OCI-LY1 (cell line): ENCODE measurements around the gene FA2H.

ENCODE experiments used
- H2AFZ ChIP-seq: fragments of 200-600 bp; sonication (generic), shearing (Covaris generic); 2 replicates; pipeline ENCODE4 v1.6.0; 2014; ENCODE audit warnings: antibody characterized with exemption, mild to moderate bottlenecking, low read length
- H3F3A ChIP-seq: fragments of 200-600 bp; sonication (generic), shearing (Covaris generic); 2 replicates; pipeline ENCODE4 v1.6.0; 2014; ENCODE audit warnings: mild to moderate bottlenecking, antibody characterized with exemption, low read length, moderate library complexity; ENCODE audit not compliant: insufficient read depth
- H3K27ac ChIP-seq: fragments of 200-600 bp; sonication (generic); 2 replicates; pipeline ENCODE4 v1.5.1; 2014; ENCODE audit warnings: low read length, mixed run types, mild to moderate bottlenecking, low read depth; ENCODE audit not compliant: poor library complexity, severe bottlenecking
- H3K27me3 ChIP-seq: fragments of 200-600 bp; sonication (generic); 2 replicates; pipeline ENCODE4 v1.6.0; 2014; ENCODE audit warnings: antibody characterized with exemption, mild to moderate bottlenecking, low read length, moderate library complexity; ENCODE audit not compliant: insufficient read depth
- H3K36me3 ChIP-seq: fragments of 200-600 bp; sonication (generic); 2 replicates; pipeline ENCODE4 v1.6.1; 2014; ENCODE audit warnings: mild to moderate bottlenecking, antibody characterized with exemption, low read length, moderate library complexity, mixed read lengths; ENCODE audit not compliant: insufficient read depth
- H3K4me1 ChIP-seq: fragments of 200-600 bp; sonication (generic); 2 replicates; pipeline ENCODE4 v1.5.1; 2014; ENCODE audit warnings: mild to moderate bottlenecking, low read length, moderate library complexity; ENCODE audit not compliant: insufficient read depth, severe bottlenecking
- H3K4me2 ChIP-seq: fragments of 200-600 bp; sonication (generic), shearing (Covaris generic); 2 replicates; pipeline ENCODE4 v1.6.1; 2014; ENCODE audit warnings: low read length
- H3K4me3 ChIP-seq: fragments of 200-600 bp; sonication (generic); 2 replicates; pipeline ENCODE4 v1.5.1; 2014; ENCODE audit warnings: low read length, low read depth, mild to moderate bottlenecking, mixed read lengths; ENCODE audit not compliant: poor library complexity, severe bottlenecking
- H3K79me2 ChIP-seq: fragments of 200-600 bp; shearing (Covaris generic); 2 replicates; pipeline ENCODE4 v1.6.1; 2016; ENCODE audit warnings: mixed run types, low read length, mixed read lengths; ENCODE audit not compliant: insufficient read depth
- H3K9ac ChIP-seq: fragments of 200-600 bp; sonication (generic), shearing (Covaris generic); 2 replicates; pipeline ENCODE4 v1.6.1; 2014; ENCODE audit warnings: mild to moderate bottlenecking, low read length, mixed read lengths
- H3K9me2 ChIP-seq: fragments of 200-600 bp; sonication (generic), shearing (Covaris generic); 2 replicates; pipeline ENCODE4 v1.6.1; 2014; ENCODE audit warnings: low read depth, mild to moderate bottlenecking, low read length, mixed read lengths
- H3K9me3 ChIP-seq: fragments of 200-600 bp; shearing (Covaris generic); 2 replicates; pipeline ENCODE4 v1.6.1; 2014; ENCODE audit warnings: low read length, mixed read lengths
- H4K20me1 ChIP-seq: fragments of 200-600 bp; sonication (generic), shearing (Covaris generic); 2 replicates; pipeline ENCODE4 v1.6.0; 2016; ENCODE audit warnings: mild to moderate bottlenecking, low read length; ENCODE audit not compliant: insufficient read depth
- CTCF ChIP-seq: fragments of 200-600 bp; sonication (generic), shearing (Covaris generic); IDR thresholded peaks from 2 replicates; pipeline ENCODE4 v1.5.1; 2017; ENCODE audit warnings: mild to moderate bottlenecking, antibody characterized with exemption, low read length, moderate library complexity, mixed read lengths
- EZH2 ChIP-seq: fragments of 200-600 bp; sonication (generic), shearing (Covaris generic); IDR thresholded peaks from 2 replicates; pipeline ENCODE4 v1.8.0; 2017; ENCODE audit warnings: borderline replicate concordance, mixed run types, mild to moderate bottlenecking, antibody characterized with exemption, low read length, moderate library complexity, mixed read lengths

The FA2H gene

GRCh38 chr16:74774223-74775139 is at the start of gene FA2H:
FA2H (minus strand) TSS chr16:74774820; CDS start chr16:74774755, 65 bp downstream.
- H3K4me3 ChIP-seq: peak within 1 kb of the TSS; percentile 58
- H3K9me2 ChIP-seq: no peaks in the 10 kb centered on the region
- H3K79me2 ChIP-seq: no peaks in the 10 kb centered on the region
- peaks cover 5% of the 10 kb centered on the region for H3K4me1 ChIP-seq
- H3K9ac ChIP-seq: peak within 1 kb of the TSS; percentile 41; the same call in 1 of the 2 replicates
- peaks cover 17% of the 10 kb centered on the region for H3K27me3 ChIP-seq
- TF ChIP-seq CTCF (peak; percentile 25; the same call in 1 of the 2 replicates), EZH2 (no peak)
- H3K4me2 ChIP-seq: peak within 1 kb of the TSS; percentile 61
- no peak within 1 kb of the TSS for H3K27ac ChIP-seq
- no peaks in the 10 kb centered on the region for H3K36me3 ChIP-seq
- H3F3A ChIP-seq: no peaks in the 10 kb centered on the region
- no peaks in the 10 kb centered on the region for H3K9me3 ChIP-seq
- H4K20me1 ChIP-seq: no peaks in the 10 kb centered on the region
- H2AFZ ChIP-seq: no peak within 1 kb of the TSS

GRCh38 chr16:74817851-74818250 is 43.2 kb upstream of the FA2H start:
- Histone ChIP-seq H3K4me1 (no peaks in the 10 kb centered on the region), H3K9me3 (0 out of 2 replicates have a peak, but pooled peaks cover 2% of the 10 kb centered on the region), H3K9me2 (no peaks in the 10 kb centered on the region), H3K36me3 (no peaks in the 10 kb centered on the region), H4K20me1 (no peaks in the 10 kb centered on the region), H2AFZ (no peak overlapping the region), H3K27ac (no peak overlapping the region), H3F3A (no peaks in the 10 kb centered on the region), H3K79me2 (no peaks in the 10 kb centered on the region), H3K9ac (no peak overlapping the region), H3K4me3 (no peak overlapping the region), H3K4me2 (no peak overlapping the region), H3K27me3 (0 out of 2 replicates have a peak, but pooled peaks cover 6% of the 10 kb centered on the region)
- no peak for TF ChIP-seq CTCF
- no peak for TF ChIP-seq EZH2

GRCh38 chr16:74813109-74813641 is 38.6 kb upstream of the FA2H start:
- peaks cover 4% of the 10 kb centered on the region; the same call in 1 of the 2 replicates for H3K9me3 ChIP-seq
- peak; percentile 93 for TF ChIP-seq CTCF
- no peak for TF ChIP-seq EZH2
- H3K27ac ChIP-seq: no peak overlapping the region
- no peak overlapping the region for H2AFZ ChIP-seq
- no peaks in the 10 kb centered on the region for H3F3A ChIP-seq
- H3K79me2 ChIP-seq: no peaks in the 10 kb centered on the region
- H3K4me3 ChIP-seq: no peak overlapping the region
- H3K9me2 ChIP-seq: no peaks in the 10 kb centered on the region
- H3K36me3 ChIP-seq: no peaks in the 10 kb centered on the region
- no peaks in the 10 kb centered on the region for H3K4me1 ChIP-seq
- H4K20me1 ChIP-seq: no peaks in the 10 kb centered on the region
- no peak overlapping the region for H3K4me2 ChIP-seq
- H3K27me3 ChIP-seq: no peaks in the 10 kb centered on the region
- H3K9ac ChIP-seq: no peak overlapping the region
